HG03342 (cell line): Measurements from ENCODE around the gene POP4.

Experiments used
- ATAC-seq: cut with Tn5 transposase; IDR thresholded peaks from one replicate; pipeline ENCODE4 v1.9.1; 2021; ENCODE audit warnings: mild to moderate bottlenecking, moderate library complexity; ENCODE audit not compliant: unreplicated experiment

The POP4 gene

GRCh38 chr19:29660835-29661234 lies 54.8 kb downstream of the POP4 start:
- no peak for ATAC-seq

- no peak for ATAC-seq
Measured at GRCh38 chr19:29662278-29662603, 56.2 kb downstream of the POP4 start.

- ATAC-seq, result no peak
Measured at GRCh38 chr19:29662604-29663404, 56.7 kb downstream of the POP4 start.

GRCh38 chr19:29663861-29664752 lies 58.0 kb downstream of the POP4 start:
- no peak for ATAC-seq

GRCh38 chr19:29664753-29665214 lies 58.7 kb downstream of the POP4 start:
- no peak for ATAC-seq

DNA sequence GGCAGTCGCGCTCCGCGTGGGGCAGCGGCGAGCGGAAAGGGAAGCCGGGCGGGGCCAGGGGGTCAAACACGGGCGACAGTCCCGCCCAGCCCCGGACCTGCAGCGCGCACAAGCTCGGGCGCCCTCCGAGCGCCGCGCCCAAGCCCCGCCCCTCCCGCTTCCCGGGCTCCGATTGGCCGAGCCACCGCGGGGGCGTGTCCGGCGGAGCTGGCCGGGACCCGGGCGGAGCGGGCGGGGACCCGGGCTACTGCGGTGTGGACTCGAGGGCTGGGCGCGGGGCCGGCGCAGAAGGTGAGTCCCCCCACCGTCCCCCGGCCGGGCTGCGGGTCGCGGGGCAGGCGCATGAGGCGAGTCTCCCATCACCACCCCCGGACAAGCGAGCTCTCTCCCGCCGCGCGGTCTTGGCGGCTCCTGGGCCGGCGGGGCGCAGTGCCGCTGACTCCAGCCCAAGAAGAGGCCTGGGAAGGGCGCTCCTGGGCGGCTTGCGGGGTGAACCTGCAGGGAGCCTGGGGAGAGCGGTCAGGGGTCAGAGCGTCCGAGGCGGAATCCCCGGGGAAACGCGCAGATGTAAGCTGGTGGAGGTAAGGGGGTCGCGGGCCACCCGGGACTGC lies 59.2 kb downstream of the POP4 start, which contains the start of gene PLEKHF1:
Gene PLEKHF1, plus strand, starts transcription at position 247 of the 611 bp plus-strand sequence. CDS start 8,379 bp downstream, outside the sequence.
- peak; percentile 84 for ATAC-seq

DNA sequence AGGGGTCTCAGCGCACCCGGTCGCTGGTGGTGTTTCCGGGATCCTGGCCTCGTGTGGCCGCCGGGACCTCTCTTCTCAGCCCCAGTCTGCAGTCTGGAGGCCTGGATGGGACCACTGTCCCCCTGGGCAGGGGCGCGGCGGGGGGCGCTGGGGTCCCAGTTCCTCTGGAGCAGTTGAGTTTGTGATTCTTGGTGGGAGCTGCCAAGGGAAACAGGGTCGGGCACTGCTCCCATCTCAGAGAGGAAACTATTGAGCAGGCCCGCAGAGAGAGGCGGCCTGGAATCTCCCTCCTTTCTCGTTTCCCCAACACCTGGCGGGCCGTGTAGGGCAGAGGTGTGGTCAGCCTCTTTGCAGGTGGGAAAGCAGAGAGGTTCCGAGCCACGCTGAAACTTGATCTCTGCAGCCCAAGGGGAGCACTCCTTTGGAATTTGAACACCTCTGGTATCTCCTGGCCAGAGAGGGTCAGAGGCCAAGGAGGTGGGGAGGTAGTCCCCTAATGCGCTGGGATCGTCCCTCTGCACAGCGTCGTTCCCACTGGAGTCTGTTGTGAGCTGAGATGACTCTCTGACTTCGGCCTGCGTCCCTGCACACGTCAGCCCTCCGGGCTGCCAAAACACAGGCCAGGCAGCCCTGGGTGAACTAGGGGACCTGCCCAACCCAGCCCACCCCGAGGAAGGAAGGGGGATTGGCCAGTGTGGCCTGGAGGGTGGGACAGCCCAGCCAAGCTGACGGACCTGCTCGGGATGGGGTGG lies 59.9 kb downstream of the POP4 start:
- ATAC-seq, result peak; percentile 1
